ENCODE data around the gene TMEM132A. TPM values are rescaled to one million over a fixed set of nuclear protein-coding genes. Genes with fewer than 3 reads are reported as not detected.

The TMEM132A gene
- total RNA-seq, 1 experiment from 2014 or later, result 114 TPM

GRCh38 chr11:60913793-60914632 is 10.2 kb upstream of the TMEM132A start, which contains the start of gene TMEM109 (continued):
- TF ChIP-seq STAT6 (CRISPR knock-in tag; conservative IDR thresholded peaks at IDR 0.05; ENCODE audit: low read depth), result no peak
- TF ChIP-seq, protein P1, sequence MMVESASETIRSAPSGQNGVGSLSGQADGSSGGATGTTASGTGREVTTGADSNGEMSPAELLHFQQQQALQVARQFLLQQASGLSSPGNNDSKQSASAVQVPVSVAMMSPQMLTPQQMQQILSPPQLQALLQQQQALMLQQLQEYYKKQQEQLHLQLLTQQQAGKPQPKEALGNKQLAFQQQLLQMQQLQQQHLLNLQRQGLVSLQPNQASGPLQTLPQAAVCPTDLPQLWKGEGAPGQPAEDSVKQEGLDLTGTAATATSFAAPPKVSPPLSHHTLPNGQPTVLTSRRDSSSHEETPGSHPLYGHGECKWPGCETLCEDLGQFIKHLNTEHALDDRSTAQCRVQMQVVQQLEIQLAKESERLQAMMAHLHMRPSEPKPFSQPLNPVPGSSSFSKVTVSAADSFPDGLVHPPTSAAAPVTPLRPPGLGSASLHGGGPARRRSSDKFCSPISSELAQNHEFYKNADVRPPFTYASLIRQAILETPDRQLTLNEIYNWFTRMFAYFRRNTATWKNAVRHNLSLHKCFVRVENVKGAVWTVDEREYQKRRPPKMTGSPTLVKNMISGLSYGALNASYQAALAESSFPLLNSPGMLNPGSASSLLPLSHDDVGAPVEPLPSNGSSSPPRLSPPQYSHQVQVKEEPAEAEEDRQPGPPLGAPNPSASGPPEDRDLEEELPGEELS (CRISPR knock-in tag; IDR thresholded peaks at IDR 0.05), result peak; percentile 92; the same call in 1 of the 2 replicates
- TF ChIP-seq, protein P2, sequence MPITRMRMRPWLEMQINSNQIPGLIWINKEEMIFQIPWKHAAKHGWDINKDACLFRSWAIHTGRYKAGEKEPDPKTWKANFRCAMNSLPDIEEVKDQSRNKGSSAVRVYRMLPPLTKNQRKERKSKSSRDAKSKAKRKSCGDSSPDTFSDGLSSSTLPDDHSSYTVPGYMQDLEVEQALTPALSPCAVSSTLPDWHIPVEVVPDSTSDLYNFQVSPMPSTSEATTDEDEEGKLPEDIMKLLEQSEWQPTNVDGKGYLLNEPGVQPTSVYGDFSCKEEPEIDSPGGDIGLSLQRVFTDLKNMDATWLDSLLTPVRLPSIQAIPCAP (CRISPR knock-in tag; IDR thresholded peaks at IDR 0.05), result no peak; the same call in 1 of the 2 replicates
- TF ChIP-seq AR (CRISPR knock-in tag; IDR thresholded peaks at IDR 0.05), result no peak
- TF ChIP-seq FOXP1 (CRISPR knock-in tag; IDR thresholded peaks at IDR 0.05; ENCODE audit: borderline replicate concordance), result peak; percentile 95
- peak; percentile 80; the same call in 1 of the 2 replicates for TF ChIP-seq E2F1 (CRISPR knock-in tag; IDR thresholded peaks at IDR 0.05)
- peak; percentile 95 for TF ChIP-seq SMAD3 (CRISPR knock-in tag; IDR thresholded peaks at IDR 0.05; ENCODE audit: borderline replicate concordance)
- peak; percentile 48; the same call in 1 of the 2 replicates for TF ChIP-seq FOXK1 (CRISPR knock-in tag; IDR thresholded peaks at IDR 0.05)
- peak; percentile 34; the same call in 1 of the 2 replicates for TF ChIP-seq NFYB (CRISPR knock-in tag; conservative IDR thresholded peaks at IDR 0.05; ENCODE audit: low read depth)

DNA sequence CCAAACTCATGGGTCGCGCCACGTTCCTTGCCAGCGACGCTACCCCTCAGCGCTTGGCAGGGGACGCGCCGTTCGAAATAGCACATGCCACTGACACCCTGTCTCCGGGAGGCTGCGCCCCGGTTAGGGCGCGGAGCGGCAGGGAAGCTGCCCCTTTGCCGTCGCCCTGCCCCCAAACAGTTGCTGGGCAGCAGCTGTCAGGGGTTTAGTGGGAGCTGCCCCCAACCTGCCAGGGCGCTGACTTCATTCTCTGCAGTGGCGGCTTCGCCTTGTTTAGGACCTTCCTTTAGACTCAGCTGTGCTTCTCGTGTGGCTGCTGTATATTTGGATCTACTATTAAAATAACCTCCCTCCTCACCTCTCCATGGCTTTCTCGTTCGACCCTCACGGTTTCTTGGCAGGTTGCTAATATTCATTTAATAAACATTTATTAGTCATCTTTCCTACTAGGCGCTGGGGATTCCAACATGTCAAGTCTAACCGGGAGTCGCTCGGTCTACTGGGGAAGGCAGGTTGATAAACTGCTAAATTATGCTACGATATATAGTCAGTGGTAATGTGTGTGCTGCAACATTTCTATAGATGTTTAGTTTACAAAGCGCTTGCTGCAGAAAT is 9.5 kb upstream of the TMEM132A start:
- Mint-ChIP-seq H3K27ac (peak overlapping the region; percentile 96), H3K36me3 (no peaks in the 10 kb centered on the region; the same call in 1 of the 2 replicates), H3K9me3 (peaks cover under 1% of the 10 kb centered on the region; the same call in 1 of the 2 replicates), H3K4me1 (peaks cover 49% of the 10 kb centered on the region), H3K4me3 (peak overlapping the region; percentile 94), H3K27me3 (ENCODE audit: low read depth) (peaks cover 27% of the 10 kb centered on the region)
- ChIA-PET POLR2A (interaction anchor here (0.7 to 1.7 kb wide), 3 partner anchors 9 to 203 kb away, joined by 3 to 11 read pairs (median 4); partner anchors contain the start of gene TMEM132A), CTCF (interaction anchor here (0.6 to 5.6 kb wide), 21 partner anchors 9 to 272 kb away, joined by 3 to 51 read pairs (median 5); partner anchors contain the start of genes PRPF19, SLC15A3 and TMEM132A)
- TF ChIP-seq ZNF396 (CRISPR knock-in tag; IDR thresholded peaks at IDR 0.05; ENCODE audit: borderline replicate concordance) (no peak), ETV6 (CRISPR knock-in tag; IDR thresholded peaks at IDR 0.05) (no peak), ZNF423 (CRISPR knock-in tag; IDR thresholded peaks at IDR 0.05) (0 out of 2 replicates have a peak, but pooled peaks have one; percentile 2), CREB1 (CRISPR knock-in tag; IDR thresholded peaks at IDR 0.05) (no peak), ZNF263 (CRISPR knock-in tag; IDR thresholded peaks at IDR 0.05; ENCODE audit: low read depth) (no peak), GRHL2 (CRISPR knock-in tag; IDR thresholded peaks at IDR 0.05; ENCODE audit: insufficient replicate concordance, severe bottlenecking) (no peak), EMX1 (CRISPR knock-in tag; IDR thresholded peaks at IDR 0.05) (no peak)
- ATAC-seq (no peak), DNase-seq (ENCODE audit: low spot score) (no peak)
